SK-N-DZ (cell line): Measurements from ENCODE around the gene TJP1.
"Not testable (repeated sequence)": the region's sequence is repeated elsewhere in the genome, so short reads cannot be mapped to it uniquely, and the experiment has no call there.

ENCODE experiments used
- DNase-seq: peaks from one replicate; pipeline ENCODE4 v3.0.0-alpha.2; 2015; ENCODE audit warnings: low spot score

The TJP1 gene

DNA sequence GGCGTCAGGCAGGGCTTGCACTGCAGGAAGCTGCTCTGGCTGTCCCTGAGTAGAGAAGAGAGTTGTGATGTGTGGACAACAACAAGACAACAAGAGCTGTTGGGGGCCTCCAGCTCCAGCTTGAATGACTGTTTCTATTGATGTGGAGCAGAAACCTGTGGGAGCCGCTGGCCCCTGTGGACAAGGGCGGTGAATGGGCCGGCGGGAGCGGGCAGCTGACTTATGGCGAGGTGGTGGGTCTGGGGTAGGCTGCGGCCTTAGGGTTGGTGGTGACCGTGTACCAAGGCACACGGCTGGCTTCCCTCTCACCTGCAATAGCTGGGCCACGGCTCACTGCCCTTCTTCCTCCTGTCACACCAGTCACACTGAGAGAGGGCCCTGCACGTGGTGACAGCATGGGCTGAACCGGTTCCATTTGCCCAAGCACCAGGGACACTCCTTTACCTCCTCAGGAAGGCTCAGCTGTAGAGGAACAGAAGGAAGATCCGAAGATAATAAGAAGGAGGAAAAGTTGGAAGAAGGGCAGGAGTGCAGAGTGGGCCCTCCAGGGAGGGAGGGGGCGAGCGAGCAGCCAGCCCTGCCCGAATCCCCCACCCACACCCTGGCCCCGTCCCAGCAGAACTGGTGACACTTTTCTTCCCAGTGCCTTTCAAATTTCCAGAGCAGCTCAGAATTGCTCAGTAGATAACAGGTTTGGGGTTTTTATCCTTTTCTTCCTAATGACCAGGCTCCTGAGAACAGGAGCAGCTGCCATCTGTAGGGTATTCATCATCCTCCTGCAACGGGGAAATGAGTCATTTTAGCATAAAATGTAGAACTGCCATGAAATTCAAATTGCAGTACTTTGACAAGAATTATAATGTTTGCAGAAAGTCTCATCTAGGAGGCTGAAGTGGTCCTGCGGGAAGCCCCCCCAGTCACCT, 136.9 kb downstream of the TJP1 start:
- no peak for DNase-seq

DNA sequence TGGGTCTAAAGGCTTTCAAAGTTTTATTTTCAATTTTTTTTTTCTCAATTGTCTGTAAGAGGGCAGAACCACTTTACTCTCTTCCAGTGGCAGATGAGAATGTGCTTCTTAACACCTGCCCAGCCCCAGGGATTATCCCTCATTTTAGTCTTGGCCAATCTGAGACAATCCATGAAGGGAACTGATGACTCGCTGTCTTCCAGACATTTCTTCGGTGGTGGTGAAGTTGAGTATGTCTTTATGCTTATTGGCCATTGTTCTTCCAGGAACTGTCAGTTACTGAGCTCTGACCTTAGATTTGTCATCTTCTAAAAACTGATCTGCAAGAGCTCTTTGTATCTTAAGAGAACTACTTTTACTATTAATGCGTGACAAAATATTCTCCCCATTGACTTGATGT, 139.5 kb downstream of the TJP1 start:
- no peak for DNase-seq

DNA sequence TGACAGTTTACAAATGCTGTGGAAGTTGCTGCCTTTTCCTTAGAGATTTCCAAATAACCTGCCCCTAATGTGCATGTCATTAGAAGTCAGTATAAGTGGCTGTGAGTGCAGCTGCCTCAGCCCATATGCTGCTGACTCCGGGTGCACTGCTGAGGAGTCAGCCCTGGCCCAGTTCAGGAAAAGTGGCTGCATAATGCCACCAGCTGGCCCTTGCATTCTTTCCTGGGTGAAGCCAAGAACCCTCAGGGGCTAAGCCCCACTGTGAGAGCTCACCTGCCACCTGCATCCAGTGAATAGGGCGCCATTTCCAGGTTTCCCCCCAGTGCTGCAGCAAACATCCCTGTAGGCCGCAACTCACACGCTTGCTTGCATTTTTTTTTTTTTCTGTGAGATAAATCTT, 139.9 kb downstream of the TJP1 start:
- DNase-seq, result no peak

DNA sequence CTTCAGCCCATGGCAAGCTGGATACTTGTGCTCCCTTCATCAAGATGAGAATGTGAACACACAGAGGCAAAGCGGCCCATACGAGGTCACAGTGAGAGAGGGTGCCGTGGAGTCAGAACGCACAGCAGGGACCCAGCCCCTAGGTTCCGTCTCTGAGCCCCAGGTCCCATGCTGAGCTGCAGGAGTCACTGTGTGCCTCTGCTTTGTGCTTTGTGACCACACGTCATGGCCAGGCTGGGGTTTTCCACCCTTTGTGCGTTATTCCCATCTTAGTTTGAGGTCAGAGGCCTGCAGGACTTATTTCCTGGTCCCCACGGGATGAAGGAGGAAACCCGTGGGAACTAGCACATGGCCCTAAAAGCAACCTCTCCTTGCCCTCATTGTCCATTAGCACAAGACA, 140.3 kb downstream of the TJP1 start:
- DNase-seq, result no peak

DNA sequence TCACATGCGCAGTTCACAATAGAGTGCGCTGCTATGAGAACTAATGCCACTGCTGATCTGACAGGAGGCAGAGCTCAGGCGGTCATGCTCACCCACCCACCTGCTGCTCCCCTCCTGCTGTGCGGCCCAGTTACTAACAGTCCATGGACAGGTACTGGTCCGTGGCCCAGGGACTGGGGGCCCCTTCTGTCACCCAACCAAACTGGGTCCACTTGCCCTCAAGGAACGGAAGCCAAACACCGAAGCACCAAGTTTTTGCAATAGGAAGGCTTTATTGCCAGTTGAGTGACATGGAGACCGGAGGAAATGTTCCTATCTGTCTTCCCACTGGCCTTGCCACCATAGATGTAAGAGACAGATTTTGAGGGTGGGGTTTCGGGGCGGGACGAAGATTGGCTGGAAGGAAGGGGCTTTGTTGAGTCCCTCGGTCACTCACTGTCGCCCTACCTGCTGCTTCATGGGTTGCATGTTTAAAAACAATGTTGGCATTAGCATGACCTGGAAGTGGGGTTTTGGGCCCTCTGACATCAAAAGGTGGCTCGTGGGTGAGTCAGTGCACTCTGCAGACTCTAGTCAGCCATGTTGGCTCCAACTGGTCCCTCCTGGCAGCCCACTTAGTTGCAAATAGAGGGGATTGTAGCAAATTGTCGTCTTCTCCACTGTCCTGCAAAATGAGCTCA, 141.0 kb downstream of the TJP1 start:
- DNase-seq, result no peak

DNA sequence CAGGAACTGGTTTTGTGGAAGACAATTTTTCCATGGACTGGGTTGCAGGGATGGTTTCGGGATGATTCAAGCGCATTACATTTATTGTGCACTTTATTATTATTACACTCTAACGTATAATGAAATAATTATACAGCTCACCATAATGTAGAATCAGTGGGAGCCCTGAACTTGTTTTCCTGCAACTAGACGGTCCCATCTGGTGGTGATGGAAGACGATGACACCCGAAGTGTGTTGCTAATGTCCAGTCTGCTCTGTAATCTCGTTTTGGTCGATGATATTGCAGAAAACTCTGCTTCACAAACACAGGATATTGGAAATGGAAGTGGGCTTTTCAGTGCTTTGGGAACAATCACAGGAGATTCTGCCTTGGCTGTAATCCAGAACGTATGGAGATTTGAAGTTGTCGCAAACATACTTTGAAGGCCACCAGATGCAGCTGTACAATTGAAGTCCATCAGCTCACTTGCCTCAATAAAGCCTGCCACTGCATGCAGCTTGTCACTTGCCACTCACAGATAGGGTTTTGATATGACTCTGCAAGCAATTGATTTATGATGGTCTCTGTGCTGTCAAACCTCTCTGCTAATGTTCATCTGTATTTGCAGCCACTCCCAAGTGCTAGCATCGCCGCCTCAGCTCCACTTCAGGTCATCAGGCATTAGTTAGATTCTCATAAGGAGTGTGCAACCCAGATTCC, 141.7 kb downstream of the TJP1 start:
- no peak for DNase-seq

DNA sequence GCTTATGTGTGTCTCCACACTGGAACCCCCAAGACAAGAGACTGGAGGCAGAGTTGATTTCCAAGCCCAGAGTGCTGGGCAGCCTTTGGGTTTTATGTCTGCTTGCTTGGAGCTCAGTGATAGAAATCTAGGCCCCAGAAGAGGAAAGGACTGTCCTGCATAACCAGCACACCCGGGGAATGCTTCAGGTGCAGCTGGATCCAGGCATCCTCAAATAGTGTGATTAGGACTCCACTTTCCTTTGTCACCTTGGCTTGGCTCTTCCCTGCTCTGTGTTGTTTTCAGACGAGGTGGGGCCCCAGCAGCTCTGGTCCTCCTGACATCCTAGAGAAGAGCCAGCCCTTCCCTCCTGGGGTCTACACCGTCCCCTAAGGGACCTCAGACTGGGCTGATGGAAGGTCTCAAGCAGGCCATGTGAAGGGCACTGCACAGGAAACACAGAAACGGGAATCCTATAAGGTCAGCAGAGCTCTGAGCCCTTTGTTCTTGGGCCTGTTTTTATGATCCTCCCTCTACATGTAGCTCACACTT, 143.7 kb downstream of the TJP1 start:
- no peak for DNase-seq

DNA sequence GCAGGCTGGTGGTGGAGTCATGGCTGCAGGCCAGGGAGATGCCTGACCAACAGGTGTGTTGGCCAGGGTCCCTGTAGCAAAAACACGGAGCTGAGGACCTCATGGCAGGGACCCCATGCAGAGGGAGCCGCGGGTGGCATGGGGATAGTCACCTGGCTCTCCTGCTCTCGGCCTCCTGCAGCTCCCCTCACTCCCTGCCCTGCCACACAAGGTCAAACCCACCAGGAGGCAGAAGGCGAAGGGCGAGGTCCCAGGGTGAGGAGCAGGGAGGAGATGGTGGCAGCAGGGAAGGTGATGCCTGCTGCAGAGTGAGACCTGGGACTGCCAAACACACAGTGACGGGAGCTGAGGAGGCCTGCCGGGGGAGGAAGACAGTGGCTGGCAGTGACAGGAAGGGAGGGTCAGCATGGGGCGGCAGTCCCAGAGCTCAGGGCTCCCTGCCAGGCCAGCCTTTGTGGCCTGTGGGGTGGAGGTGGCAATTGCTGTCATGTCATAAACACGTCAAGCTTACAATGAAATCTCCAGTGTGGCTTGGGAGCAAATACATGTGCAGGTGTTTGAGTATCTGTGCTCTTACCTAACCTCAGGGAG, 144.3 kb downstream of the TJP1 start:
- no peak for DNase-seq

DNA sequence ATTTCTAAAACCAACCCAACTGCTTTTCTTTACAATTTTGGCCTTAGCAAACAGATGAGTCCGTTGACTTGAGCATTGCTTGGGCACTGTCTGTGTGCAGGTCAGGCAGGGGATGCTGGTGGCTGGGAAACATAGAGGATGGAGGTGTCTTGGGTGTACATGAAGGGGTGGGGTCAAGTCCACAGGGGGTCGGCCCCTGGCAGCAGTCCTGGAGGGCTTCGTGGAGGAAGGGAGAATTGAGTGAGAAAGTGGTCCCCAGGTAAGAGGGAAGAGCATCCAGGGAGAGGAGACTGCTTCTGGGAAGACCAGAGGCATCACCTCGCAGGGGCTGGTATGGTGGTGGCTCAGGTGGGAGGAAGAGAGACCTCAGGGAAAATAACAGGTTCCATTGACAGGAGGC, 144.8 kb downstream of the TJP1 start:
- no peak for DNase-seq

DNA sequence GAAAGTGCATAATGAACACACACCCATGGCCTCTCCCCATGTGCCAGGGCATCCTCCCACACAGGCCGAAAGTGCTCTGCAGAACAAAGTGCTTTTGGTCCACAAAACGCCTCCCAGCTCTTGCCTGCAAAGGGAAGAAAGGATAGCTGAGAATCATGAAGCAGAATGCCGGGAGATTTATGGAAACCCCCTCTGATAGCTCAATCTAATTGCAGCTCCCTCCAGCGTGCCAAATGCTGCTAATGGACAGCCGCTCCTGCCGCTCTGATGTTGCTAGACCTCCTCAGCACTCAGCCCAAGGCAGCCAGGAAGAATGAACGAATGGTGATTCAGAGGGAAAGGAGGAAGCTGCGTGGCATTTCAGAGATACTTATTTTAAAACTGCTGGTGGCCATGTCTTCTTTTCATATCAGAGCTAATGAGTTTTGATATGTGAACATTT, 145.3 kb downstream of the TJP1 start:
- DNase-seq, result peak; percentile 20

DNA sequence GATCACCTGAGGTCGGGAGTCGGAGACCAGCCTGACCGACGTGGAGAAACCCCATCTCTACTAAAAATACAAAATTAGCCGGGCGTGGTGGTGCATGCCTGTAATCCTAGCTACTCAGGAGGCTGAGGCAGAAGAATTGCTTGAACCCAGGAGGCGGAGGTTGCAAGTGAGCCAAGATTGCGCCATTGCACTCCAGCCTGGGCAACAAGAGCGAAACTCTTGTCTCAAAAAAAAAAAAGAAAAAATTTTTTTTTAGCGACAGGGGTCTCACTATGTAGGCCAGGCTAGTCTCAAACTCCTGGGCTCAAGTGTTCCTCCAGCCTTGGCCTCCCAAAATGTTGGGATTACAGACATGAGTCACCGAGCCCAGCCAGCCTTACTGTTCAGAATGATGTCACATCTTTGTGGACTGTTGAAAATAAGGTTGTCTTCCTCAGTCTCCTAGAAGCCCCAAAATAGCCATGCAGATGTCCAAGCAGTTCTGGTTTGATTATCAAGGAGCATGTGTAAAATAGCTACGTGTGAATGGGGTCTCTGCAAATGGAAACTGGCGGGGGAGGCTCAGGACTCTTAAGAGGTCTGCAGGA, 145.8 kb downstream of the TJP1 start:
- DNase-seq, result not testable (repeated sequence)

DNA sequence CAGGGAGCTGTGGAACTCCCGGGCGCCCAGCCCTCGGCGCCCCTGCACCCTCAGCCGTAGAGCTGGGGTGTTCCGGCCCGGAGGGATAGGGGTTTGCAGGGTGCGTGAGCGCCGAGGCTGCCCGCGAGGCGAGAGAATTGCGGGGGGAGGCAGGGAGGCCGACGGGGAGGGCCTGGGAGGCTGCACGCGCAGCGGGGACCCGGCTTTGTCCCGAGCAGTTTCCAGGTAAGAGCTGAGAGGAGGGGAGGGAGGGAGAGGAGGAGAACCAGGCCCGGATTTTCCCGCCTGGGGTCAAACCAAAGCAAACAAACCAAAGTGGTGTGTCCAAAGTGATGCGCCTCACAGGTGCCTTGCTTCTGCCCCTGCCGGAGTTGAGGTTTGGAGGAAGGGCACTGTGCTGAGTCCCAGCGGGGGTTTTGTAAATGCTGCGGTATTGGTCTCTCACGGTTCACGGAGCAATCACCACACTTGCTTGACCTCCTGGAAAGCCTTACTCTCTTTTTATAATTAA, 146.4 kb downstream of the TJP1 start:
- no peak for DNase-seq

DNA sequence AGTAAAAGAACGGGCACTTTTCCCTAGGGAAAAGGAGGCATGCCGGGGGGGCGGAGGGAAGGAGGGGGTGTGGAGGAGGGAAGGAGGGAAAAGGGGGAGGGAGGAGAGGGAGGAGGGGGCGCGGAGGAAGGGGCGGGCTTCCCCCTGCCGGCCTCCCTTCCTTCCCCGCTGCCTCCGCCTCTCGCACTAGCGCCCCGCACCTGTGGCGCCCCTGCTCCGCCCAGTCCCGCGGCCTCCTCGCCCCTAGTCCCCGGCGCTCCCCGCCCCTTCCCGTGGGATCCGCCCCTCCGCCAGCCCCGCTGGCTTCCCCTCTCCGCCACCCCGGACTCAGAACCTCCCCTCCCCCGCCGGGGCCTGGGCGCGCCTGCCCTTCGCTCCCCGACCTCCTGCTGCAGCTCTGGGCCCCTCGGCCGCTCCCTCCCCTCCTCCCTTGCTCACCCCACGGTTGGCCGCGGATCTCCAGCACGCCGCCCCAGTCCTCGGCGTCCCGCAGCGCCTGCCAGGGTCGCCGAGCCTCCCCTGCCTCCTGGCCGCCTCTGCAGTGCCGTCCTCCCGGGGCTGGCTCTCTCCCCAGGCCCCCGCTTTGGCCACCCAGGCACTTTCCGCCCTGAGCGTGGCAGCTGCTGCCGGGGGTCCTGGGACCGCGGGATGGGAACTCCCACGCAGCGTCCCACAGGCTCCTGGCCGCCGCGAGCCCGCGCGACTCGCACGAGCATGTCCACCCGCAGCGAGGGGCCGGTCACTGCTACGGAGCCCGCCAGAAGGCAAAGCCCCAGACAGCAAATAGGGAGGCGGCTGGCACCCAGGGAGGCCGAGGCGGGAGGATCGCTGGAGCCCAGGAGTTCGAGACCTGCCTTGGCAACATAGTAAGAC, 147.4 kb downstream of the TJP1 start:
- peak; percentile 54 for DNase-seq

DNA sequence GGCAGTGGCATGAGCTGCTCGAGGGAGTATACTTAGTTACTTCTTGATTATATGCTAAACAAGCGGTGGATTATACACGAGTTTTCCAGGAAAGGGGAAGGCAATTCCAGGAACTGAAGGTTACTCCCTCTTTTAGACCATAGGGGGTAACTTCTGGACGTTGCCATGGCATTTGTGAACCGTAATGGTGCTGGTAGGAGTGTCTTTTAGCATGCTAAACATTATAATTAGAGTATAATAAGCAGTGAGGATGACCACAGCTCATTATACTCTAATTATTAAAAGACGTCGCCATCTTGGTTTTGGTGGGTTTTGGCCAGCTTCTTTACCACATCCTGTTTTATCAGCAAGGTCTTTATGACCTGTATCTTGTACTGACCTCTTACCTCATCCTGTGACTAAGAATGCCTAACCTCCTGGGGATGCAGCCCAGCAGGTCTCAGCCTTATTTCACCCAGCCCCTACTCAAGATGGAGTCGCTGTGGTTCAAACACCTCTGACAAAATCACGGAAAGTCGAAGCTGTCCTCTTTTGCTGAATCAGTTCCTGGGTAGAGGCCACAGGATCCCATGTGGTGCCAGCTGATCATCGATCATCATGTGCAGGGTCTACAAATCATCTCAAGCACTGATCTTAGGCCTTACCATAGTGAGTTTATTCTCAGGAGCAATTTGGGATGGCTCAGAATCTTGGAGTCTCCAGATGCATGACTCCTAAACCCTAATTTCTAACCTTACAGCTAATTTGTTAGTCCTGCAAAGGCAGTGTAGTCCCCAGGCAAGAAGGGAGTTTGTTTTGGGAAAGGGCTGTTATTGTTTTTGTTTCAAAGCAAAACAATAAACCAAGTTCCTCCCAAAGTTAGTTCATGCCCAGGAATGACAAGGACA, 149.1 kb downstream of the TJP1 start:
- no peak for DNase-seq

DNA sequence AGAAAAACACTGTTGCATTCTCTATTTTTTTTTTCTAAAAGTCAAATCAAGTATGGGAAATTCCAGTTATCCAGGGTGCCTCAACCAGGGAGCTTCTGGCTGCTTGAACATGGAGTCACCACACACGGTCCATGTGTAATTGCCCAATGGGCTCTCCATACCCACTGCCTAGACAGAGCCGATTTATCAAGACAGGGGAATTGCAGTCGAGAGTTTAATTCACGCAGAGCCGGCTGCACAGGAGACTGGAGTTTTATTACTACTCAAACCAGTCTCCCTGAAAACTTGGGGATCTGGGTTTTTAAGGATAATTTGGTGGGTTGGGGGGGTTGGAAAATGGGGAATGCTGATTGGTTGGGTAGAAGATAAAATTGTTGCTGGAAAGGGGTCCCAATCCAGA, 149.8 kb downstream of the TJP1 start:
- no peak for DNase-seq

DNA sequence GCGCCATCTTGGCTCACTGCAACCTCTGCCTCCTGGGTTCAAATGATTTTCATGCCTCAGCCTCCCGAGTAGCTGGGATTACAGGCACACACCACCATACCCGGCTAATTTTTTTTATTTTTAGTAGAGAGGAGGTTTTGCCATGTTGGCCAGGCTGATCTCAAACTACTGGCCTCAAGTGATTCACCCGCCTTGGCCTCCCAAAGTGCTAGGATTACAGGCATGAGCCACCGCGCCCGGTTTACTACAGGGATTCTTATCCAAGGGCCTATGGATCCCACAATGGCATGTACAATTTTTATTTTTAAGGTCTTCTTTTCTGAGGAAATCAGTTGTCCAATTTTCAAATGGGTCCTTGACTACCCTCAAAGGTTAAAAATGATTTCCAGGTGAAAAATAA, 150.2 kb downstream of the TJP1 start:
- not testable (repeated sequence) for DNase-seq

DNA sequence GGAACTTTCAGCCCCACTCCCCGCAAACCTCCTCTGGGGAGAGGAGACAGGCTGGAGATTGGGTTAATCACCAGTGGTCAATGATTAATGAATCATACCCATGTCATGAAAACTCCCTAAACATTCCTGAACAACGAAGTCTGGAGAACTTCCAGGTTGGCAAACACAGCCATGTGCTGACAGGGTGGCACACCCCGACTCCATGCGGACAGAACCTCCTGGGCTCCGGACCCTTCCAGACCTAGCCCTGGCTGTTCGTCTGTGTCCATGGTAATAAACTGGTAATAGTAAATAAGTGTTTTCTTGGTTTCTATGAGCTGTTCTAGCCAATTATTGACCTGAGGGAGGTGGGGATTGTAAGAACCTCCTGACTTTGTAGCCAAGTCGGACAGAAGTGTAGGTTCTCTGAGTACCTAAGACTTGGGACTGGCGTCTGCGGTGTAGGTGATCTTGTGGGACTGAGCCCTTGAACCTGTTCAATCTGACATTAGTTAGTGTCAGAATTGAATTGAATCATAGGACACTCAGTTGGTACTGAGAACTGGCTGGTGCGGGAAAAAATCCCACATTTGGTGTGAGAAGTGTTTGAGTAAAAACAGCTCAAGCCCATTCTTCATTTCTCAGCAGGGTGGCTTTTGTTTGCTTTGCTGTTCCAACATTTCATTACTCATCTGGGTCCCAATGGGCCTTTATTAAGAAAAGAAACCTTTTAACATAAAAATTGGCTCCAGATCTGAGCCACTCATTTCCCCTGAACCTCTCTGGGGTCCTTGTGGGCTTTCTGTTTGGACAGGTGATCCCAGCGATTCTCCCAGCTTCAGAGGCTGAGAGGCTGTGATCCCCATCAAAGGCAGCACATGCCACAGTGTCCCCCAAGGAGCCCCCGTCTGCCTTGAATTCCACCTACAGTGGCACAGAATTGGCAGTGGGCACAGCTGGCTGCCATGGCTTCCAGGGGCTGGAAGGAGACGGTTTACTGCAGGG, 151.0 kb downstream of the TJP1 start:
- DNase-seq, result no peak

DNA sequence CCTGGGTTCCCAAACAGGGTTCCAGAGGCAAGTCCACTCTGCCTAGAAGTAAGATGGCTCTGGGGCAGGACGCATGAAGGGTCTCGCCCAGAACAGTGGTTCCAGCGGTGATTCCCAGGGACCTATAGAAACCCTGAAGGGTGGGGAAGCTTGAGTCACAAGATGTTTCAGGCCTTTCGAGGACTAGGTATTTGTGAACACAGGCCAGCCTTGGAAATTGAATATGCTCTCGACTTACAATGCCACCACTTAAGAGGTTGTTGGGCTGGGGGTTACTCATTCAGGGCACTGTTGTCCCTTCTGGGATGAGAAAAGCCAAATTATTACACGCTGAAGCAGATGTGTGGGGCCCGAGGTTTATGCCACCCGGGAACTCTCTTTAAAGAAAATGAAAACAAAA, 152.0 kb downstream of the TJP1 start:
- DNase-seq, result no peak
